GM12878 (cell line): ENCODE measurements around the gene COL4A2. TPM values are rescaled to one million over a fixed set of nuclear protein-coding genes. Genes with fewer than 3 reads are reported as not detected.
A peak's percentile ranks its signal among the peaks of the same experiment; 100 is the strongest.

Source experiments
- CEBPZ ChIP-seq: fragments of 150-350 bp; IDR thresholded peaks from 2 replicates; pipeline ENCODE4 v1.6.1; 2016; ENCODE audit warnings: low read depth, low read length
- EP300 ChIP-seq, 2 experiments: fragments of 150-350 bp in 1 of 2; IDR thresholded peaks; 2 replicates each; pipeline ENCODE4 v1.6.1; 2011 to 2012; ENCODE audit warnings: low read depth in 2 of 2, low read length in 2 of 2, borderline replicate concordance in 1 of 2, improper control_type of control experiment in 1 of 2, inconsistent platforms in 1 of 2; ENCODE audit not compliant: control insufficient read depth in 1 of 2
- IRF4 ChIP-seq: IDR thresholded peaks from 2 replicates; pipeline ENCODE4 v1.6.1; 2011; ENCODE audit warnings: low read depth, low read length
- IRF5 ChIP-seq: fragments of 450-650 bp; IDR thresholded peaks from 2 replicates; pipeline ENCODE4 v1.6.1; 2017; ENCODE audit warnings: borderline replicate concordance
- KDM1A ChIP-seq: fragments of 200-600 bp; sonication (generic); IDR thresholded peaks from 2 replicates; pipeline ENCODE4 v1.6.1; 2016; ENCODE audit warnings: borderline replicate concordance
- MAX ChIP-seq: IDR thresholded peaks from 2 replicates; pipeline ENCODE4 v1.6.1; 2012; ENCODE audit warnings: low read depth, low read length, improper control_type of control experiment
- MXI1 ChIP-seq: fragments of 150-350 bp; IDR thresholded peaks from 2 replicates; pipeline ENCODE4 v1.6.1; 2011; ENCODE audit warnings: low read depth, mild to moderate bottlenecking, inconsistent platforms, low read length, improper control_type of control experiment
- NBN ChIP-seq: fragments of 450-650 bp; IDR thresholded peaks from 2 replicates; pipeline ENCODE4 v1.6.1; 2016
- PML ChIP-seq: IDR thresholded peaks from 2 replicates; pipeline ENCODE4 v1.6.1; 2012; ENCODE audit warnings: low read length, inconsistent platforms
- POLR2AphosphoS2 ChIP-seq: IDR thresholded peaks from 2 replicates; pipeline ENCODE4 v1.6.1; 2011; ENCODE audit warnings: low read depth, mild to moderate bottlenecking, low read length, improper control_type of control experiment, moderate library complexity
- POLR2AphosphoS5 ChIP-seq: IDR thresholded peaks from 2 replicates; pipeline ENCODE4 v1.6.1; 2011; ENCODE audit warnings: mild to moderate bottlenecking, low read length, inconsistent platforms
- RB1 ChIP-seq: fragments of 450-650 bp; formaldehyde crosslinking; IDR thresholded peaks from 2 replicates; pipeline ENCODE4 v1.6.1; 2017; ENCODE audit warnings: mild to moderate bottlenecking, borderline replicate concordance
- RBBP5 ChIP-seq: fragments of 200-600 bp; sonication (generic); conservative IDR thresholded peaks from 2 replicates; pipeline ENCODE4 v1.6.1; 2016
- RELB ChIP-seq: fragments of 450-650 bp; IDR thresholded peaks from 2 replicates; pipeline ENCODE4 v1.6.1; 2017; ENCODE audit warnings: low read depth, mild to moderate bottlenecking, moderate library complexity
- RFX5 ChIP-seq: IDR thresholded peaks from 2 replicates; pipeline ENCODE4 v1.6.1; 2011; ENCODE audit warnings: low read depth, low read length, improper control_type of control experiment
- RUNX3 ChIP-seq: IDR thresholded peaks from 2 replicates; pipeline ENCODE4 v1.6.1; 2012; ENCODE audit warnings: low read length, inconsistent platforms
- SIX5 ChIP-seq: IDR thresholded peaks from 2 replicates; pipeline ENCODE4 v1.6.1; 2011; ENCODE audit warnings: mild to moderate bottlenecking, low read depth, low read length, moderate library complexity; ENCODE audit not compliant: severe bottlenecking
- SKIL ChIP-seq: fragments of 450-650 bp; IDR thresholded peaks from 2 replicates; pipeline ENCODE4 v1.6.1; 2017; ENCODE audit warnings: mild to moderate bottlenecking, low read depth, inconsistent platforms; ENCODE audit not compliant: poor library complexity, severe bottlenecking
- SMC3 ChIP-seq: IDR thresholded peaks from 2 replicates; pipeline ENCODE4 v1.6.1; 2011; ENCODE audit warnings: low read length, improper control_type of control experiment, borderline replicate concordance
- TAF1 ChIP-seq: IDR thresholded peaks from 2 replicates; pipeline ENCODE4 v1.6.1; 2011; ENCODE audit warnings: mild to moderate bottlenecking, low read depth, low read length, borderline replicate concordance
- TCF12 ChIP-seq: IDR thresholded peaks from 2 replicates; pipeline ENCODE4 v1.6.1; 2011; ENCODE audit warnings: low read depth, mild to moderate bottlenecking, low read length
- ZNF24 ChIP-seq: fragments of 450-650 bp; IDR thresholded peaks from 2 replicates; pipeline ENCODE4 v1.6.1; 2017; ENCODE audit warnings: antibody characterized with exemption, mild to moderate bottlenecking
- ZNF622 ChIP-seq: fragments of 450-650 bp; IDR thresholded peaks from 2 replicates; pipeline ENCODE4 v1.6.1; 2017; ENCODE audit warnings: mild to moderate bottlenecking, inconsistent platforms
- polyA plus RNA-seq, 11 experiments: library from polyadenylated mRNA; depleted of rRNA in 4 of 11; unstranded in 6 of 11; stranded (reverse) in 5 of 11; fragments of >200 nt; fragmentation: Nextera tagmentation in 4 of 11; fragmentation: Illumina TruSeq in 1 of 11; extraction: Ambion mirVana in 4 of 11; extraction: Trizol in 1 of 11; gene quantifications; 1 replicate in 1 of 11; 2 replicates in 10 of 11; pipeline versions ENCODE4 v1.2.1 to v1.2.3, GENCODE V29; 2011 to 2016; ENCODE audit warnings: inconsistent platforms in 2 of 11, missing spikeins in 2 of 11, low read depth in 1 of 11
- total RNA-seq, 4 experiments: library from RNA; depleted of rRNA in 3 of 4; stranded (reverse); fragments of >200 nt in 3 of 4; fragmentation: Illumina TruSeq in 1 of 4; extraction: Trizol in 1 of 4; gene quantifications; 2 replicates each; pipeline versions ENCODE4 v1.2.1 to v1.2.3, GENCODE V29; 2013 to 2021

COL4A2 gene
- total and polyA plus RNA-seq, 10 of the 15 experiments (the other 5 are each of a cell fraction or from before 2014, with no cell fraction given) = 0.16 to 1.6 (median 0.62) TPM; not detected in 3

- TF ChIP-seq IRF5 (no peak), PML (no peak), ZNF622 (no peak), SMC3 (peak; percentile 95), RB1 (no peak), IRF4 (0 out of 2 replicates have a peak, but pooled peaks have one; percentile 11), TAF1 (no peak), RUNX3 (peak; percentile 58), SIX5 (no peak), RBBP5 (no peak), RELB (peak; percentile 41; the same call in 1 of the 2 replicates), POLR2AphosphoS2 (no peak), NBN (0 out of 2 replicates have a peak, but pooled peaks have one; percentile 41), POLR2AphosphoS5 (no peak), CEBPZ (no peak), EP300 (IDR thresholded peaks at IDR 0.05; ENCODE audit: borderline replicate concordance in 1 of 2, control insufficient read depth in 1 of 2, low read depth in 2 of 2, low read length in 2 of 2) (no peak), SKIL (peak; percentile 37), RFX5 (no peak), TCF12 (no peak), MAX (no peak), ZNF24 (no peak), KDM1A (no peak), MXI1 (no peak)
These were observed 105.2 kb downstream of the COL4A2 start (continued) for GRCh38 chr13:110412132-110412914.
